MM.1S (cell line): ENCODE results near the gene KCNS1.

Experiments used
- DNase-seq: peaks from one replicate; pipeline ENCODE4 v3.0.0-alpha.2; 2015
- H2AFZ ChIP-seq: fragments of 300-600 bp; sonication (generic); 2 replicates; pipeline ENCODE4 v1.6.0; 2016; ENCODE audit warnings: antibody characterized with exemption, low read length
- H3F3A ChIP-seq: fragments of 300-600 bp; sonication (generic); 2 replicates; pipeline ENCODE4 v1.6.1; 2016; ENCODE audit warnings: mild to moderate bottlenecking, antibody characterized with exemption, low read length, moderate library complexity, mixed read lengths; ENCODE audit not compliant: insufficient read depth
- H3K27ac ChIP-seq: fragments of 300-600 bp; sonication (generic); 2 replicates; pipeline ENCODE4 v1.5.1; 2016; ENCODE audit warnings: mild to moderate bottlenecking, low read length
- H3K27me3 ChIP-seq: fragments of 300-600 bp; sonication (generic); replicated peaks from 2 replicates; pipeline ENCODE4 v1.6.0; 2016; ENCODE audit warnings: low read length; ENCODE audit not compliant: insufficient read depth
- H3K36me3 ChIP-seq: fragments of 300-600 bp; sonication (generic); replicated peaks from 2 replicates; pipeline ENCODE4 v1.6.1; 2016; ENCODE audit warnings: mild to moderate bottlenecking, low read length, mixed read lengths; ENCODE audit not compliant: insufficient read depth
- H3K4me1 ChIP-seq: fragments of 300-600 bp; sonication (generic); 2 replicates; pipeline ENCODE4 v1.6.1; 2016; ENCODE audit warnings: low read length, mixed read lengths
- H3K4me2 ChIP-seq: fragments of 300-600 bp; sonication (generic); 2 replicates; pipeline ENCODE4 v1.6.0; 2016; ENCODE audit warnings: low read depth, low read length
- H3K4me3 ChIP-seq: fragments of 300-600 bp; sonication (generic); 2 replicates; pipeline ENCODE4 v1.5.1; 2016; ENCODE audit warnings: low read length, mixed read lengths
- H3K79me2 ChIP-seq: fragments of 300-600 bp; sonication (generic); 2 replicates; pipeline ENCODE4 v1.6.1; 2016; ENCODE audit warnings: mixed run types, low read length, mixed read lengths
- H3K9ac ChIP-seq: fragments of 300-600 bp; sonication (generic); 2 replicates; pipeline ENCODE4 v1.6.1; 2016; ENCODE audit warnings: low read length, mixed read lengths
- H3K9me2 ChIP-seq: fragments of 300-600 bp; sonication (generic); replicated peaks from 2 replicates; pipeline ENCODE4 v1.6.1; 2016; ENCODE audit warnings: mild to moderate bottlenecking, low read length, mixed read lengths; ENCODE audit not compliant: insufficient read depth
- H3K9me3 ChIP-seq: fragments of 300-600 bp; sonication (generic); replicated peaks from 2 replicates; pipeline ENCODE4 v1.6.1; 2016; ENCODE audit warnings: mild to moderate bottlenecking, low read length, mixed read lengths; ENCODE audit not compliant: insufficient read depth
- H4K20me1 ChIP-seq: fragments of 300-600 bp; sonication (generic); 2 replicates; pipeline ENCODE4 v1.6.1; 2016; ENCODE audit warnings: mild to moderate bottlenecking, low read length, moderate library complexity, mixed read lengths; ENCODE audit not compliant: insufficient read depth
- EZH2 ChIP-seq: fragments of 300-600 bp; sonication (generic); optimal IDR thresholded peaks from 2 replicates; pipeline ENCODE3; 2017; ENCODE audit warnings: low read depth, mild to moderate bottlenecking, antibody characterized with exemption, low read length, mixed read lengths
- EZH2phosphoT487 ChIP-seq: fragments of 300-600 bp; sonication (generic); IDR thresholded peaks from 2 replicates; pipeline ENCODE4 v1.6.1; 2018; ENCODE audit warnings: antibody characterized with exemption, low read length
- TF ChIP-seq, protein P1 (sequence below): fragments of 300-600 bp; sonication (generic); IDR thresholded peaks from 2 replicates; pipeline ENCODE4 v1.5.1; 2016; ENCODE audit warnings: antibody characterized with exemption, low read length, mixed read lengths

KCNS1 gene

DNA sequence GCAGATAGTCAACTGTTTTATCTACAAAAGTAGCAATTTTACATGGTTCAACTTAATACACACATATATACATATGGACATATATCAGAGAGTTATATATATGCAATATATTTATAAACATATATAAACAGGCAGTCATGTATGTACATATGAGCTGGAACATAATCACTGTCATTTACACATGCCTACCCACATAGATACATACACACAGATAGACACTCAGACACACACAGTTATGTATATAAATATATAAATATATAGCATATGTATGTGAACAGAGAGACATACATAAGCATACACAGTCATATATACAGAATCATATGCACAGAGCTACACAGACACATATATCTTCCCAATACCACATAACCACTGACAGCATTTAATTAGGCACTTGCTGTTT lies 11.8 kb upstream of the KCNS1 start:
- Histone ChIP-seq H2AFZ (no peak overlapping the region), H3K4me3 (no peak overlapping the region), H3K27ac (no peak overlapping the region), H3K9me3 (no peaks in the 10 kb centered on the region), H4K20me1 (no peaks in the 10 kb centered on the region), H3K79me2 (no peaks in the 10 kb centered on the region), H3K4me2 (no peak overlapping the region), H3K9ac (no peak overlapping the region), H3K27me3 (no peaks in the 10 kb centered on the region), H3K36me3 (no peaks in the 10 kb centered on the region), H3F3A (no peaks in the 10 kb centered on the region), H3K9me2 (no peaks in the 10 kb centered on the region), H3K4me1 (no peaks in the 10 kb centered on the region)
- no peak for TF ChIP-seq EZH2phosphoT487
- TF ChIP-seq EZH2, result no peak
- TF ChIP-seq, protein P1, sequence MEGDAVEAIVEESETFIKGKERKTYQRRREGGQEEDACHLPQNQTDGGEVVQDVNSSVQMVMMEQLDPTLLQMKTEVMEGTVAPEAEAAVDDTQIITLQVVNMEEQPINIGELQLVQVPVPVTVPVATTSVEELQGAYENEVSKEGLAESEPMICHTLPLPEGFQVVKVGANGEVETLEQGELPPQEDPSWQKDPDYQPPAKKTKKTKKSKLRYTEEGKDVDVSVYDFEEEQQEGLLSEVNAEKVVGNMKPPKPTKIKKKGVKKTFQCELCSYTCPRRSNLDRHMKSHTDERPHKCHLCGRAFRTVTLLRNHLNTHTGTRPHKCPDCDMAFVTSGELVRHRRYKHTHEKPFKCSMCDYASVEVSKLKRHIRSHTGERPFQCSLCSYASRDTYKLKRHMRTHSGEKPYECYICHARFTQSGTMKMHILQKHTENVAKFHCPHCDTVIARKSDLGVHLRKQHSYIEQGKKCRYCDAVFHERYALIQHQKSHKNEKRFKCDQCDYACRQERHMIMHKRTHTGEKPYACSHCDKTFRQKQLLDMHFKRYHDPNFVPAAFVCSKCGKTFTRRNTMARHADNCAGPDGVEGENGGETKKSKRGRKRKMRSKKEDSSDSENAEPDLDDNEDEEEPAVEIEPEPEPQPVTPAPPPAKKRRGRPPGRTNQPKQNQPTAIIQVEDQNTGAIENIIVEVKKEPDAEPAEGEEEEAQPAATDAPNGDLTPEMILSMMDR, result no peak
- no peak for DNase-seq

DNA sequence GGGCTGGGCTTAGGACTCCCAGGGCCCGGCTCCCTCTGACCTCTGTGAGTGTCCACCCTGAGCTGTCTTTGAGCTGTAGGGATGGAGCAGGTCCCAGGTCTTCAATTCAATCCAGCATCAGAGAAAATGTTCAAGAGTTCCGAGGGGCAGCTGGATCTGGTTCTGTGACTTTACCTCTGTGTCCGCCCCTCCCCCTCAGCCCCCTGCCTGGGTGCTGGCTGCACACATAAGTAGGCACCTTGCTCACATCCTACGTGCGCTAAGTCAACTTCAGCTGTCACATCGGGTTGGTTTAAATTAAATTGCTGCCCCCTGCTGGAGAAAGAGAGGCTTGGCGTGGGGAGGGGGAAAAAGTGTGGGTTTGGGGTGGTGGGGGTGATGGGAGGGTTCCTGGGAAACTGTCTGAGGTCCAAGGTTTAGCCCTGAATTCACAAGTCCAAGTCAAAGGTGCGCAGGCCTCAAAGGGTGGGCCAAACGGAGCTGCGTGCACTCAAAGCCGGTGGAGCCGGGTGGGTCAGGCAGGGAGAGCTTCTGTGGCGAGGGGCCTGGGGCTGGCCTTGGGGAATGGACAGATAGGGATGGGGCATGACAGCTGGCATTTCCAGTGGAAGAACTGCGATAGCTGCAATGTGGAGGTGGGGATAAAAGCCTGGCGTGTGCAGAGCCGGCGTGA lies 11.0 kb upstream of the KCNS1 start:
- Histone ChIP-seq H3K4me3 (no peak overlapping the region), H3K9me3 (no peaks in the 10 kb centered on the region), H3K27ac (no peak overlapping the region), H3K9me2 (no peaks in the 10 kb centered on the region), H3K9ac (no peak overlapping the region), H4K20me1 (no peaks in the 10 kb centered on the region), H3K27me3 (no peaks in the 10 kb centered on the region), H3K79me2 (no peaks in the 10 kb centered on the region), H2AFZ (no peak overlapping the region), H3K36me3 (no peaks in the 10 kb centered on the region), H3K4me1 (no peaks in the 10 kb centered on the region), H3F3A (no peaks in the 10 kb centered on the region), H3K4me2 (no peak overlapping the region)
- TF ChIP-seq EZH2 (no peak), EZH2phosphoT487 (no peak)
- TF ChIP-seq, protein P1, result peak; percentile 61
- DNase-seq, result no peak

DNA sequence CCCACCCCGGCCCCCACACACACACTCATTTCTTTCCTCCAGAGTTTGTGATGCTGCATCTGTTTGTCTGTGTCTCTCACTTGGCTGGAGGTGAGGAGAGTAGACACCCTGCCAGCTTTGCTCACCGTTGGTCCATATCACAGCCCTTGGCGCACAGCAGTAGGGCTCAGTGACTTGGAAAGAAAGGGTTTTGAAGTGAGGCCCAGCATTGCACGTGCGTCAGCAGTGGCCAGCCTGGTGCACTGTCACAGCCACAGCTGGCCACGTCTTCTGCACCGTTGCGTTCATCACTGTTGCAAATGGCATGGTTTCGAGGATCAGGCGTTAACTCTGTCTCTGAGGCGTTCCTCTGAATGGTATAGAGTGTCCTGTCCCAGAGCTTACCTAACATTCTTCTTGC lies 10.4 kb upstream of the KCNS1 start:
- Histone ChIP-seq H3K9me2 (no peaks in the 10 kb centered on the region), H4K20me1 (no peaks in the 10 kb centered on the region), H3K4me2 (no peak overlapping the region), H2AFZ (no peak overlapping the region), H3K79me2 (no peaks in the 10 kb centered on the region), H3K9ac (no peak overlapping the region), H3K27ac (no peak overlapping the region), H3K4me1 (no peaks in the 10 kb centered on the region), H3F3A (no peaks in the 10 kb centered on the region), H3K9me3 (no peaks in the 10 kb centered on the region), H3K36me3 (no peaks in the 10 kb centered on the region), H3K27me3 (no peaks in the 10 kb centered on the region), H3K4me3 (no peak overlapping the region)
- no peak for DNase-seq
- TF ChIP-seq EZH2phosphoT487, result no peak
- TF ChIP-seq, protein P1, result no peak
- no peak for TF ChIP-seq EZH2
